CD4-positive, alpha-beta T cell treated with Interleukin-4 for 4 hours (primary cell): ENCODE results near the gene AFG1L.
"Not testable (repeated sequence)": the region's sequence is repeated elsewhere in the genome, so short reads cannot be mapped to it uniquely, and the experiment has no call there.

Source experiments
- DNase-seq: peaks from one replicate; pipeline ENCODE4 v3.0.0-alpha.2; 2020

The AFG1L gene

DNA sequence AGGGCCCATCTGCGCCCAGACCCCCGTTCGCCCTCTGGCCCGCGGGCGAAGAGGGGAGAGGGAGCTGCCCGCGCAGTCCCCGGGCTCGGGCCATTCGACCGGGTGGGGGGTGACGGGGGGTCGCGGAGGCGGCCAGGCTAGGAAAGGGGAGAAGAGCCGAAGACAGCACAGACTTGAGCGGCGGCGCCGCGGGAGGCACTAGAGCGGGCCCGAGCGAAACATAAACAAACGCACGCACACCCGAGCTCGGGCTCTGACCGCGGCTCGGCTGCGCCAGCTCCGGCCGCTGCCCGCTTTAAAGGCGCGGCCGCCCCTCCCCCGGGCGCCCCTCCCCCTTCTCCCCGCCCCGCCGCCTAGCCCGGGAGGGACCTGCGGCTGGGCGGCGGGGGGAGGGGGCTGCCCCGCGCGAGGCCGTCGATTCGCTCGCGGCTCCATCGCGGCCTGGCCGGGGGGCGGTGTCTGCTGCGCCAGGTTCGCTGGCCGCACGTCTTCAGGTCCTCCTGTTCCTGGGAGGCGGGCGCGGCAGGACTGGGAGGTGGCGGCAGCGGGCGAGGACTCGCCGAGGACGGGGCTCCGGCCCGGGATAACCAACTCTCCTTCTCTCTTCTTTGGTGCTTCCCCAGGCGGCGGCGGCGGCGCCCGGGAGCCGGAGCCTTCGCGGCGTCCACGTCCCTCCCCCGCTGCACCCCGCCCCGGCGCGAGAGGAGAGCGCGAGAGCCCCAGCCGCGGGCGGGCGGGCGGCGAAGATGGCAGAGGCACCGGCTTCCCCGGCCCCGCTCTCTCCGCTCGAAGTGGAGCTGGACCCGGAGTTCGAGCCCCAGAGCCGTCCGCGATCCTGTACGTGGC lies 265.8 kb downstream of the AFG1L start, which contains the start of gene FOXO3:
Gene FOXO3 (plus strand): TSS at position 455 of the 846 bp plus-strand sequence. CDS start 292 bp downstream, at position 747.
- peak; percentile 68 for DNase-seq

DNA sequence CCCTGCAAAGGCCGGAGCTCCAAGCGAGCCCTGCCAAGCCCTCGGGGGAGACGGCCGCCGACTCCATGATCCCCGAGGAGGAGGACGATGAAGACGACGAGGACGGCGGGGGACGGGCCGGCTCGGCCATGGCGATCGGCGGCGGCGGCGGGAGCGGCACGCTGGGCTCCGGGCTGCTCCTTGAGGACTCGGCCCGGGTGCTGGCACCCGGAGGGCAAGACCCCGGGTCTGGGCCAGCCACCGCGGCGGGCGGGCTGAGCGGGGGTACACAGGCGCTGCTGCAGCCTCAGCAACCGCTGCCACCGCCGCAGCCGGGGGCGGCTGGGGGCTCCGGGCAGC lies 266.4 kb downstream of the AFG1L start:
- not testable (repeated sequence) for DNase-seq

DNA sequence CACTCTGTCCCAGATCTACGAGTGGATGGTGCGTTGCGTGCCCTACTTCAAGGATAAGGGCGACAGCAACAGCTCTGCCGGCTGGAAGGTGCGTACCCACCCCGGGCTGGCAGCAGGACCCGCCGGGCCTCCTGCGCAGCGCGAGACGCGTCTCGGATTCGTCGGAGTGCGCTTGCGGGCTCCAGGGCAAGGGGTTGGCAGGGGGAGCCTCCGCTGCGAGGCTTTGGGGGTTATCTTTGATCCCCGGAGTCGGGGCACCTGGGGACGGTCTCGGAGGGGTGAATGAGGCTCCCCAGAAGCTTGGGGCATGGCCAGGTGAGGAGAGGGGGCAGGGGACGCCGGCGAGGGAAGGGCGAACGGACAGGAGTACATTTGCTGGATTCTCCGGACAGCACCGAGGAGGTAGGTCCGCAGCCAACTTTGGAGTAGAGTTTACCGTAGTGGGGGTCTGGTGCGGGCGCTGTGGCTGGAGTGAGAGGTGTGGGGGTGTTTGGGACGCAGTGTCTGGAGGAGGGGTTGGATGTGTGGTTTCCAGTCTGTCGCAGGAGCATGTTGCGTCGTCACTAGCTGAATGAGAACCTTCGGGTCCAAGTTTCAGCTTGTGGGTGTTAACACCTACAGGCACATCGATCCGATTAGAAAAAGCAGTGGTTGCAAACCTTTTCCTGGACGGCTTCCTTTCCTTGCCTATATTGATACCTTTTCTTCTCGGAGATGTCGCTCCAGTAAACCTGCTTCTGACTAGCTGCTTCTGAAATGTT lies 267.1 kb downstream of the AFG1L start:
- DNase-seq, result no peak

DNA sequence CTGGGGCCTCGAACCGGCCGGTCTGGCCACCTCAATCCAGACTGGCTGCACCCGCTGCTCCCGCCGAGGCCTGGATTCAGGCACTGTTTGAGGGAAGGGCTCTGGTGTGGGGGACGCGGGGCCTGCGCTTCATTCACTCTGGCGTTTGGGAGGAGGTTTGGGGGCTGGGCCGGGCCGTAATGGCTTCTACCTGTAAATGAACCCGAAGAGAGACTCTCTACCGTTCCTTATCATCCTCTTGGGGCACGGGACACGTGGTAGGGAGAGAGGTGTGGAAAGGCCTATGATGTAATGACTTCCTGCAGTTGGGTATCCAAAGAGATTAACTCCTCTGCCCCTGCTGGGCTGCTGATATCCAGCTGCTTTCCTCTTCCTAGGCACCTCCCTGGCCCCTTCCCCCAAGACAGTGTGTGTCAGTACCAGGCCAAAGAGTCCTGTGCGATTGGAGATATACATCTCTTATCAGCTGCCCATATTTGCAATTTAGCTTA lies 267.7 kb downstream of the AFG1L start:
- DNase-seq, result no peak

DNA sequence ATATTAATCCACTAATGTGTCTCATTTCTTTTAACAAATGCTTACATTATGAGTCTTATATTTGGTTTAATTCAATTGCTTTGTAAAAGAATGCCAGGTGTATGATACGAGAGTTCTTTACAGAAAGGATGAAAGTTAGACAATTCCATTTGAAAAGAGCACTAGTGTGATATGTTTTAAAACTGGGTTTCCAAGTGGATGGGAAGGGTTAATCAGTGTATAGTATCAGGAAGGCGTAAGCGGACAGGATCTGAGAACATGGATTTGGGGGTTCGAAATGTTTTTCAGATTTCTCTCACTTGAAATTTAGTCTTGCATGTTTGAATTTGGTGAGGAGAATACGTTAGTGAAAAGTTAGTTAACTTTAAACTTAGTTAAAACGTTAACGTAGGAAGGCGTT lies 268.4 kb downstream of the AFG1L start:
- DNase-seq, result no peak

DNA sequence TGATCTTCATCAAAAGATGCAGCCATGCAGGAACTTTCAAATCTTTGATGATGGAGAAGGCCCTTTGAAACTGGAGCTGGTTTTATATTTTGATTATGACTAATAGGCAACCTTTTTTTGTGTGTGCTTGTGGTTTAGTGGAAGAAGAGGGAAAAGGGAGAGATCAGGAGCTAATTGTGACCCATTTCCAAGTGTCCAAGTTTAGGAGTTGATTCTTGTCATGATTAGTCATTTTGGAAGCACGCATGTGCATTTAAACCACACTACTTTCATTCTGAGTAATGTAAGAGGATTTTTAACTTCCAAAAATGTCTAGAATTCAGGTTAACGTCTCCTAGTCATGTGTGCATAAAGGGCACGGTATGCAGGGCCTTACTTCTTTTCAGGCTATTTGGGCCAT lies 269.3 kb downstream of the AFG1L start:
- no peak for DNase-seq

DNA sequence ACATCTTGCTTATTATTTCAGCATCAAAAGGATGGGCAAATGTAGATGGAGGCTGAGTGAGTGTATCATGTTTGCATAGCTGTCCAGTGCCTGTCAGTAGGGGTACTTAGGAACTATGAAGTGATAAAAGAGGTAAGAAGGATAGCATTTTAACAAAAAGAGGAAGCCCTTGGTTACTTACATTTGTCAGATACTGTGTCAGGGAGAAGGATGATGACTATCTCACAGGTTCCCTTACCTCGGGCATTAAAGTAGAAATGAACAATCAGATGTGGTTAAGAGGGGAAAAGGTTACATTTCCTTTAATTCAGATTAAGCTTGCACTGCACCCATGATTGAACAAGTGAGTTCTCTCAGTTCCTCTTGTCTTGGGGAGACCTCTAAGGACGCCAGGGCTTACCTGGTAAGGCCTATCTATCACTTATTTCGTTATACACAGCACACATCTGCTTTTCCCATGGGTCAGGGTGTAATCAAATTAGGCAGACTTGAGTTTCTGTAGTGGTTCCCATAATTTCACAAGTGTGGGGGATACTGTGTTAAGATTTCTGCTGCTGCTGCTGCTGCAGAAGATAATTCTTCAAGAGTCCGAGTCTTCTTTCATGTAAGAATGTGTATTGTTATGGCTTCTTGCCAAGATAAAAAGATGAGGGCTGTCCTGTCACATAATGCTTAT lies 270.4 kb downstream of the AFG1L start:
- DNase-seq, result peak; percentile 74

DNA sequence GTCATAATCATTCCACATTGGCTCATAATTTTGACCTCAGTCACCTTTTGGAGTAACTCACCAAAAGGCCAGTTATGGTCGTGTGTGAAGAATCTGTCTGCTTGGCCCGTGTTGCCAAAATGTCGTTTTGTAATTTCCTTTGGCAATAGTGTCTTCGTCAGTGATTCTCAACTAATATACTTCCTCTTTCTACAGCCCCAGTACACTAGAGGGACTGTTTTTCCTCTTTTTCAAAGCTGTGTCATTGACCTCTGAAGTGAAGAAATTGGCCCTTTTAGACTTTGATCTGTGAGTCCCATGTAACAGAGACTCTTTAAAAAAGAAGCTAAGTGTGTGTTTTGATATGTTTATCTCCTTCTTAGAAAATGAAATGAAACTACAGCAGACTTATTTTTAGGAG lies 271.0 kb downstream of the AFG1L start:
- peak; percentile 32 for DNase-seq

DNA sequence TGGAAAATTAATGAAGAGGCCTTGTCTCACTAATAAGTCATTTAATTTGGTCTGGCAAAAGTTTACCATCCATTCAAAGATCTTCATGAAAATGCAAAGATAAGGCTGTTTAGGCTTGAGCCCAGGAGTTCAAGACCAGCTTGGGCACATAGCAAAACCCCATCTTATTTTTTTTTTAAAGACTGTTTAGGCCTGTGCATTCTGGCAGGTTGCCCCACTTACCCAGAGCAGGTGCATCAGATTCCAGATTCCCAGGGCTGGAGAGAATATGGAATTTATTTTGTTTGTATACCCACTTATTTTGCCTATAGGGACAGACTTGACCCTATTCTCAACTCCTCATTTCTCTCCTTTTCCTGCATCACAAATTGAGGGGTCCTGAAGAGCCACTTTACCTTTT lies 271.6 kb downstream of the AFG1L start:
- DNase-seq, result no peak

DNA sequence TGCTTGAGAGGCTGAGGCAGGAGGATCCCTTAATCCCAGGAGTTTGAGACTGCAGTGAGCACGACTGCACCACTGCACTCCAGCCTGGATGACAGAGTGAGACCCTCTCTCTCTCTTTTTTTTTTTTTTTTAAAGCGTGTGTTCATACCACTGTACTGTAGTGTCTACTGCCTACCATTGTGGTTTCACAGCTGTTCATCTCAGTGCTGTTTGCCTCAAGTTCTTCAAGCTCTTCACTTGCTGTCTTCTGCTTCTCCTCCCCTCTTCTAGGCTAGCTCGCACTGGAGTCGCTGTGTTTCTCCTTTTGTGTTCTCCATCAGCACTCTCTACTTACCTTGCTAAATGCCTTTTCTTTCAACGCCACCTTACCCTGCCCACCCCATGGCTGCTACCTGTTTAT lies 273.2 kb downstream of the AFG1L start:
- DNase-seq, result no peak

DNA sequence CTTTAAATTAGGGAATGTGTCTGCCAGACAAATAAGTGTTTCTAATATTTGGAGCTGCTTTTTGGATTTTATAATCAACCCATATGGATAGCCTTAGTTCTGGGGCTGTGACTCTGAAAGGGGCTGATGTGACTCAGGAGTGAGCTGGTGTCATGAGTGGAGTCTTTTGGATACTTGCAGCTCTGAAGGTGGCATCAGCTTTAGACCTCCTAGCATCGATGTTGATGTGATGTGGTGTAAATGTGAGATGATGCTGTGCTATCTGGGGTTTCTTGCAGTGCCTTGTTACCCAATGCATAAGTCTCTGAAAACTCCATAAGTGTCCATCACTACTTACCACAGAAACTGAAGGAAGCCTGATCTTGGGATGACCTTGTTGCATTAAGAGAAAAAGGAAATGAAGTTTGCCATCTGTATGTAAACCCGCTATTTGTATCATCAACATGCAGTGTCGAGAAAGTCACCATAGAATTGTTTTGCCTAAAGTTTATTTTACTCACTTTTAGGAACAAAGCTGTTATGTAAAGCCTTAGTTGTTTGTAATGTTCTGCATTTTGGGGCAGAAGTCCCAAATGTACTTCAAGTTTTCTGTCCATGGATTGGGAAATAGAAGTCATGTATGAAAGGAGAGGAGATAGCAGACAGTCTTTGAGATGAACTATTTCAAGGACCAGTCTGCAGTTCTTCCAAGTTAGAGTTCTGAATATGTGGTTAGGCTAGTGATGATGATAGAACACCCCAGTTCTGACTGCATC lies 273.9 kb downstream of the AFG1L start:
- no peak for DNase-seq

DNA sequence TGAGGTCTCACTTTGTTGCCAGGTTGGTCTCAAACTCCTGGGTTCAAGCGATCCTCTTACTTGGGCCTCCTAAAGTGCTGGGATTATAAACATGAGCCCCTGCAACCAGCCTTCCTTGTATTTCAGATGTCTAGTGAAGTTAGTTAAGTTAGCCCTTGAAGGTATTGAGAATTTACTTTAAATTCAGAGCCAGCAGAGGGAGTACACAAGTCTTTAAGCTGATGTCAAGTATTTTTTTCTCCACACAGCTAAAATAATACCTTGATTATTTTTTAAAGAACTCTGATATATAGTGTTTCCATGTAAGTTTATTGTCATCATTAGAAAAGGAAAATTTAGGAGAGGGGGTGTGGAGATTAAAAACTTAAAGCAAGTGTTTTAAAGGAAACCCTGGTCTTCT lies 275.7 kb downstream of the AFG1L start:
- DNase-seq, result no peak

DNA sequence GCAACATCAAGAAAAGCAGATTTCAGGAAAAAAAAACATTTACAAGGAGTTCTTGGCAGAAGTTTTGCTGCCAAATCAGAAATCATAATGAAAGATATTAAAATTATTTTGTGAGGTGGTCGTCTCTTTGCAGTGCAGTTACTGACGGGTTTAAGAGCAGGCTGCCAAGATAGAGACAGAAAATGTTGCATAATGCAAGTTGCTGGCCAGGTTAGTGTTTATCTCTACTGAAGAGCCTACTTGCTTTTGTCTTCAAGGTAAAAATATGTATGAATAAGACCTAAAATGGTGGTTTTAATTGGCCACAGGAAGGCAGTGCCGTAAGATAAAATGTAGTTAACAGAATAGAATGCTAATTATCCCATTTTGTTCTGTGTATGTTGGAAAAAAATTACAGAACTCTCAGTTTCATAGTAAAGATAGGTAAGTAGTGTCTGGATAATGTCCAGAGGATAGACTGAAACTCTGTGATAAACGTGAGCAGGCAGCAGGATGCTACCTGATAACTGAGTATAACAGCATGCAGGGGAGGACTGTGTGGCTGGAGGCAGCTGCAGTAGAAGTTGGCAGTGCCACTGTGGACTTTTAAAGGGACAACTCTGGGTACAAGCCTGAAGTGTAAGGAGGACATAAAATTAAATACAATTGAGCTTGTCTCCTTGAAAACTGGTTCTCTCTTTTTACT lies 279.7 kb downstream of the AFG1L start:
- DNase-seq, result no peak
